ENCODE data around the gene DCBLD1. TPM values are rescaled to one million over a fixed set of nuclear protein-coding genes. Genes with fewer than 3 reads are reported as not detected.
A peak's percentile ranks its signal among the peaks of the same experiment; 100 is the strongest.

The DCBLD1 gene
- total RNA-seq, 1 donor from 2014 or later: 7.5 TPM

DNA sequence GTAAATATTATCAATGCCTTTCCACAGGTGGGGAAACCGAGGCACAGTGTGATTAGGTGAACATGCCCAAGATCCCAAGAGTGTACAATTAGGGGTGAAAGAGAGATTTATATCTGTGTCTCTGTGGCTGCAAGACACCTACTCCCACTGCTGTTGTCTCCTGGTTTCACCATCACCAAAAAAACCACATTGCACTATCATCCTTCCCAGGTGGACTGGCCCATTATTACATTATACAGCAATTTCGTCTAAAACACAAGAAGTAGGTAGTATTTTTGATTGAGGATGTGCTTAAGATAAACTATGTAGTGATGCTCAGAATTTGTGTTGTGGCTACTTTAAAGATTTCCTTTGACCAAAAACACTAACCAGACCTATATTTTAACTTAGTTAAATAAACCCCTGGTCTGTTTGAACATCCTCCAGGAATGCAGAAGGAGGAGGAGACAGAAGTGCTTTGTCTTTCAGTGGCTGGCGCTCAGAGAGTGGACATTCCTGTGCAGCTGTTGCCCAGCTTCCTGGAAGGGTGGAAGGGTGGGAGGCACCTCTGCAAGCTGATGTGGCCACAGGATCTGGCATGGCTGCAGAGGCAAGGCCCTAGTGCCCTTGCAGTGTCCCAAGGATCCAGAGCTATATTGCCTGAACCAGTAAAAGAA lies 23.8 kb downstream of the DCBLD1 start:
- Mint-ChIP-seq H3K27ac (peak overlapping the region; percentile 40), H3K36me3 (no peaks in the 10 kb centered on the region)
- no peak overlapping the region for H3K4me2 ChIP-seq

DNA sequence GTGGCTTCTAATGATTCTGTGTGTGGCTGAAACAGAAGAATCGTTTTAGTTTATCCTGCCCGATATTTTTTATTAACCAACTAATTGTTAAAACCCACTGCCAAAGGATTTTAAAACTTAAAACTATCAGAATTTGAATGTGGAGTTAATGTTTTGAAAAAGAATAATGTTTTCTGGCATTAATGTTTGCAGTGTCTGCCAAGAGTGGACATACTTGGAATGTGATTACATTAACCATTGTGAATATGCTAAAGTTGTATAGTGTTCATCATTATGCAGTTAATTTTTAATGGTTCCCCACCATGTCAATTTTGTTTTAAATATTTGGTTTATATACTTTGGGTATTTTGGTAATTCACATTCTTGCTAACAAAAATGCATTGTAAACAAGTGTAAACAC lies 24.4 kb downstream of the DCBLD1 start:
- no peak for DNase-seq (ENCODE audit: low spot score)
- Histone ChIP-seq H3K9me3 (ENCODE audit: low read depth) (no peaks in the 10 kb centered on the region), H4K20me1 (ENCODE audit: low read depth) (no peaks in the 10 kb centered on the region), H3K4me1 (peaks cover 11% of the 10 kb centered on the region), H3K27me3 (no peaks in the 10 kb centered on the region), H3K4me3 (no peak overlapping the region), H3K36me3 (no peaks in the 10 kb centered on the region), H2AFZ (replicated peaks) (no peak overlapping the region), H3K9ac (no peak overlapping the region), H3K27ac (no peak overlapping the region), H3K79me2 (ENCODE audit: low read depth) (no peaks in the 10 kb centered on the region), H3K4me2 (no peak overlapping the region), H3F3A (ENCODE audit: low read depth) (no peaks in the 10 kb centered on the region)
- no peak overlapping the region for H3K4me3 Mint-ChIP-seq
- H3K4me1 Mint-ChIP-seq: peaks cover 22% of the 10 kb centered on the region
- H3K27me3 Mint-ChIP-seq (ENCODE audit: insufficient read depth, low read depth): no peaks in the 10 kb centered on the region
- no peak for TF ChIP-seq EZH2 (IDR thresholded peaks at IDR 0.05)
- TF ChIP-seq, protein P1, sequence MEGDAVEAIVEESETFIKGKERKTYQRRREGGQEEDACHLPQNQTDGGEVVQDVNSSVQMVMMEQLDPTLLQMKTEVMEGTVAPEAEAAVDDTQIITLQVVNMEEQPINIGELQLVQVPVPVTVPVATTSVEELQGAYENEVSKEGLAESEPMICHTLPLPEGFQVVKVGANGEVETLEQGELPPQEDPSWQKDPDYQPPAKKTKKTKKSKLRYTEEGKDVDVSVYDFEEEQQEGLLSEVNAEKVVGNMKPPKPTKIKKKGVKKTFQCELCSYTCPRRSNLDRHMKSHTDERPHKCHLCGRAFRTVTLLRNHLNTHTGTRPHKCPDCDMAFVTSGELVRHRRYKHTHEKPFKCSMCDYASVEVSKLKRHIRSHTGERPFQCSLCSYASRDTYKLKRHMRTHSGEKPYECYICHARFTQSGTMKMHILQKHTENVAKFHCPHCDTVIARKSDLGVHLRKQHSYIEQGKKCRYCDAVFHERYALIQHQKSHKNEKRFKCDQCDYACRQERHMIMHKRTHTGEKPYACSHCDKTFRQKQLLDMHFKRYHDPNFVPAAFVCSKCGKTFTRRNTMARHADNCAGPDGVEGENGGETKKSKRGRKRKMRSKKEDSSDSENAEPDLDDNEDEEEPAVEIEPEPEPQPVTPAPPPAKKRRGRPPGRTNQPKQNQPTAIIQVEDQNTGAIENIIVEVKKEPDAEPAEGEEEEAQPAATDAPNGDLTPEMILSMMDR (IDR thresholded peaks at IDR 0.05): no peak
- no peaks in the 10 kb centered on the region for H3K36me3 Mint-ChIP-seq
- no peak overlapping the region for H3K27ac Mint-ChIP-seq
- no peaks in the 10 kb centered on the region for H3K9me3 Mint-ChIP-seq

More for the DNA sequence above, 23.8 kb downstream of the DCBLD1 start:
- no peak overlapping the region for H3K27ac ChIP-seq
- TF ChIP-seq EZH2 (IDR thresholded peaks at IDR 0.05) (no peak), EZH2phosphoT487 (IDR thresholded peaks at IDR 0.05) (no peak)
- TF ChIP-seq, protein P1 (IDR thresholded peaks at IDR 0.05): no peak
- H3K9ac ChIP-seq: no peak overlapping the region
- H3K9me3 ChIP-seq (ENCODE audit: low read depth): no peaks in the 10 kb centered on the region
- Mint-ChIP-seq H3K9me3 (no peaks in the 10 kb centered on the region), H3K4me1 (peaks cover 20% of the 10 kb centered on the region), H3K4me3 (no peak overlapping the region), H3K27me3 (ENCODE audit: insufficient read depth, low read depth) (no peaks in the 10 kb centered on the region)
- H3K4me3 ChIP-seq: no peak overlapping the region
- peak; percentile 40 for DNase-seq (ENCODE audit: low spot score)
- H4K20me1 ChIP-seq (ENCODE audit: low read depth): no peaks in the 10 kb centered on the region
- no peaks in the 10 kb centered on the region for H3K36me3 ChIP-seq
- no peaks in the 10 kb centered on the region for H3K27me3 ChIP-seq
- H2AFZ ChIP-seq (replicated peaks): no peak overlapping the region
- H3K4me1 ChIP-seq: peaks cover 11% of the 10 kb centered on the region
- H3K79me2 ChIP-seq (ENCODE audit: low read depth): no peaks in the 10 kb centered on the region
- H3F3A ChIP-seq (ENCODE audit: low read depth): no peaks in the 10 kb centered on the region

DNA sequence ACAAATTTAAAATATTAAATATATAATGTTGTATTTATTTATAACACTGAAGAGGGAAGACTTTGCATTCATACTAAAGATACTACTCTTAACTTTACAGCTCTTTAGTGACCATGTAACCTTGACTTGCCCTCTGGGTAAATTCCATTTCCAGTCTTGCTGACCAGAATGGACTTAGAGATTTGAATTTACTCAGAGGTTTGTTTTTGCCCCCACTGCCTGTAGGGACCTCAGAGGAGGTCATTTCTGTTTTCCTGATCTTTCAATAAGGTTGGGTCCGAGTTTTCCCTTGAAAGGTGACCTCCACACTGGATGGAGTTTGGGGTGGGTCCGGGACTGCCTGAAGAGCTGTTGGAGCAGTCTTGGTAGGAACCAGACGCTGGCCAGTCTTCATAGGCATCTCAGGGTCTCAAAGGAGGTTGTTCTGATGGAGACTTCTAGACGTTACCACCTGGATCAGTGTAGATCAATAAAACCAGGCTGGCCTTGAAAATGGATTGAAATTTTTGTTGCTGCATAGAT lies 26.0 kb downstream of the DCBLD1 start:
- Histone ChIP-seq H2AFZ (replicated peaks) (no peak overlapping the region), H3K27ac (no peak overlapping the region), H3K9me3 (ENCODE audit: low read depth) (no peaks in the 10 kb centered on the region), H3K4me2 (no peak overlapping the region), H3K4me1 (peaks cover 21% of the 10 kb centered on the region), H3K27me3 (no peaks in the 10 kb centered on the region), H3K79me2 (ENCODE audit: low read depth) (no peaks in the 10 kb centered on the region), H3F3A (ENCODE audit: low read depth) (peaks cover 6% of the 10 kb centered on the region), H3K36me3 (no peaks in the 10 kb centered on the region), H4K20me1 (ENCODE audit: low read depth) (no peaks in the 10 kb centered on the region), H3K9ac (no peak overlapping the region), H3K4me3 (no peak overlapping the region)
- Mint-ChIP-seq H3K4me1 (peaks cover 29% of the 10 kb centered on the region), H3K9me3 (no peaks in the 10 kb centered on the region), H3K4me3 (no peak overlapping the region), H3K36me3 (no peaks in the 10 kb centered on the region), H3K27me3 (ENCODE audit: insufficient read depth, low read depth) (no peaks in the 10 kb centered on the region), H3K27ac (no peak overlapping the region)
- TF ChIP-seq, protein P1 (IDR thresholded peaks at IDR 0.05): no peak
- TF ChIP-seq EZH2 (IDR thresholded peaks at IDR 0.05) (no peak), EZH2phosphoT487 (IDR thresholded peaks at IDR 0.05) (no peak)
- no peak for DNase-seq (ENCODE audit: low spot score)

Data from neural progenitor cell (in vitro differentiated cells).